ENCODE results near the gene URI1. TPM values are rescaled to one million over a fixed set of nuclear protein-coding genes. Genes with fewer than 3 reads are reported as not detected.

URI1 gene
- total RNA-seq, 1 experiment from 2014 or later: 68.9 TPM

- Mint-ChIP-seq H3K27me3 (ENCODE audit: insufficient read depth, unreplicated experiment) (no peaks in the 10 kb centered on the region), H3K36me3 (ENCODE audit: insufficient read depth, unreplicated experiment) (peaks cover 37% of the 10 kb centered on the region), H3K4me3 (ENCODE audit: unreplicated experiment) (no peak overlapping the region), H3K9me3 (ENCODE audit: unreplicated experiment) (no peaks in the 10 kb centered on the region), H3K4me1 (ENCODE audit: insufficient read depth, unreplicated experiment) (no peaks in the 10 kb centered on the region), H3K27ac (ENCODE audit: low read depth, unreplicated experiment) (no peak overlapping the region)
- TF ChIP-seq CTCF (IDR thresholded peaks at IDR 0.05; ENCODE audit: unreplicated experiment): no peak
- BruUV-seq (replicated peaks): no TSS peak
- ChIA-PET POLR2A (interaction anchor here (0.6 to 1.3 kb wide), 2 partner anchors 10 to 56 kb away, joined by 3 read pairs; no protein-coding TSS in a partner anchor), CTCF (interaction anchor here (0.5 to 0.6 kb wide), 2 partner anchors 15 to 1312 kb away, joined by 3 read pairs; no protein-coding TSS in a partner anchor)
- DNase-seq (ENCODE audit: unreplicated experiment): no peak
- intact Hi-C loops (cut with micrococcal nuclease): no loop called here
Observed at GRCh38 chr19:30020189-30020588, 78.2 kb downstream of the URI1 start.

- intact Hi-C loops (cut with micrococcal nuclease): no loop called here
- BruUV-seq (replicated peaks): no TSS peak
Observed at GRCh38 chr19:30022659-30023058, 80.6 kb downstream of the URI1 start.

GRCh38 chr19:30023330-30023729 is 81.3 kb downstream of the URI1 start:
- Mint-ChIP-seq H3K4me1 (ENCODE audit: insufficient read depth, unreplicated experiment) (no peaks in the 10 kb centered on the region), H3K27me3 (ENCODE audit: insufficient read depth, unreplicated experiment) (no peaks in the 10 kb centered on the region), H3K27ac (ENCODE audit: low read depth, unreplicated experiment) (no peak overlapping the region), H3K4me3 (ENCODE audit: unreplicated experiment) (no peak overlapping the region), H3K9me3 (ENCODE audit: unreplicated experiment) (no peaks in the 10 kb centered on the region), H3K36me3 (ENCODE audit: insufficient read depth, unreplicated experiment) (peaks cover 29% of the 10 kb centered on the region)
- CTCF ChIA-PET: no interaction called here
- POLR2A ChIA-PET: no interaction called here
- DNase-seq (ENCODE audit: unreplicated experiment): no peak
- no TSS peak for BruUV-seq (replicated peaks)
- TF ChIP-seq CTCF (IDR thresholded peaks at IDR 0.05; ENCODE audit: unreplicated experiment): no peak
- intact Hi-C loops (cut with micrococcal nuclease): no loop called here

More at GRCh38 chr19:30022659-30023058, 80.6 kb downstream of the URI1 start:
- TF ChIP-seq CTCF (IDR thresholded peaks at IDR 0.05; ENCODE audit: unreplicated experiment): no peak
- Mint-ChIP-seq H3K36me3 (ENCODE audit: insufficient read depth, unreplicated experiment) (peaks cover 30% of the 10 kb centered on the region), H3K27ac (ENCODE audit: low read depth, unreplicated experiment) (no peak overlapping the region), H3K9me3 (ENCODE audit: unreplicated experiment) (no peaks in the 10 kb centered on the region), H3K4me1 (ENCODE audit: insufficient read depth, unreplicated experiment) (no peaks in the 10 kb centered on the region), H3K27me3 (ENCODE audit: insufficient read depth, unreplicated experiment) (no peaks in the 10 kb centered on the region), H3K4me3 (ENCODE audit: unreplicated experiment) (no peak overlapping the region)
- CTCF ChIA-PET: no interaction called here
- POLR2A ChIA-PET: no interaction called here
- no peak for DNase-seq (ENCODE audit: unreplicated experiment)

GRCh38 chr19:30024091-30024490 is 82.1 kb downstream of the URI1 start:
- DNase-seq (ENCODE audit: unreplicated experiment): no peak
- H3K9me3 Mint-ChIP-seq (ENCODE audit: unreplicated experiment): no peaks in the 10 kb centered on the region
- intact Hi-C loops (cut with micrococcal nuclease): no loop called here
- POLR2A ChIA-PET: no interaction called here
- H3K36me3 Mint-ChIP-seq (ENCODE audit: insufficient read depth, unreplicated experiment): peaks cover 23% of the 10 kb centered on the region
- BruUV-seq (replicated peaks): no TSS peak
- H3K4me1 Mint-ChIP-seq (ENCODE audit: insufficient read depth, unreplicated experiment): peaks cover under 1% of the 10 kb centered on the region
- TF ChIP-seq CTCF (IDR thresholded peaks at IDR 0.05; ENCODE audit: unreplicated experiment): no peak
- no peak overlapping the region for H3K27ac Mint-ChIP-seq (ENCODE audit: low read depth, unreplicated experiment)
- H3K4me3 Mint-ChIP-seq (ENCODE audit: unreplicated experiment): no peak overlapping the region
- CTCF ChIA-PET: no interaction called here
- no peaks in the 10 kb centered on the region for H3K27me3 Mint-ChIP-seq (ENCODE audit: insufficient read depth, unreplicated experiment)
